Tongue (tissue), 2 donors: ENCODE data around the gene ARHGAP12. TPM values are rescaled to one million over a fixed set of nuclear protein-coding genes. Genes with fewer than 3 reads are reported as not detected.
A peak's percentile ranks its signal among the peaks of the same experiment; 100 is the strongest.

Experiments
- DNase-seq: peaks from one replicate; pipeline ENCODE4 v3.0.0-alpha.2; 2015
- total RNA-seq: library from RNA; depleted of rRNA; stranded (reverse); fragments of >200 nt; gene quantifications from one replicate; pipeline ENCODE4 v1.2.3, GENCODE V29; 2014

The ARHGAP12 gene
- total RNA-seq, 1 donor from 2014 or later: 62.6 TPM

DNA sequence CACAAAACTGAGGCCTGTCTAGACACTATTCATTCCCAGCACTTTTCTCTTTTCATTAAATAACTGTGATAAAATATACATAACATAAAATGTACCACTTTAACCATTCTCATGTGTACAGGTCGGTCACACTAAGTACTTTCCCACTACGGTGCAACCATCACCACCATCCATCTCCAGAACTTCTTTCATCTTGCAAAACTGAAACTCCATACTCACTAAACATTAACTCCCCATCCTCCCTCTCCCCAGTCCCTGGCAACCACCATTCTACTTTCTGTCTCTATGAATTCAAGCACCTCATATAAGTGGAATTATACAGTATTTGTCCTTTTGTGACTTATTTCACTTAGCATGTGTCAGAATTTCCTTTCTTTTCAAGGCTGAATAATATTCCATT is 53.0 kb downstream of the ARHGAP12 start:
- no peak for DNase-seq

DNA sequence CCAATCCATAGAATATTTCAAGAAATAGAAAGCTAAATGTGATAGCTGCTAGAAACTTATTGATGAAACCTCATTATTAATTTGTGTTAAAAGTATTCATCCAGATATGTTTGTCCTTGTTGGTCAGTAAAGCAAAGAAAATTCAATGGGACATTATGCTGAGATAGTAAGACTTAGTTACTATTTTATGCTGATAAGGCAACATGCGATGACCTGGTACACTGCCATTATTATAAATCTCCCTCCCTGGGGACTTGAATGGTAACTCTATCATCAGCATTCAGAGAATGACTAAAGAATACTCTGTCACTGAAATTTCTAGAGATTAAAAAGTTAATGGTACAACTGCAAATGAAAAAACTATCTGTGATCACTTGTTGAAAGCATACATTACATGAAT is 54.9 kb downstream of the ARHGAP12 start:
- no peak for DNase-seq

DNA sequence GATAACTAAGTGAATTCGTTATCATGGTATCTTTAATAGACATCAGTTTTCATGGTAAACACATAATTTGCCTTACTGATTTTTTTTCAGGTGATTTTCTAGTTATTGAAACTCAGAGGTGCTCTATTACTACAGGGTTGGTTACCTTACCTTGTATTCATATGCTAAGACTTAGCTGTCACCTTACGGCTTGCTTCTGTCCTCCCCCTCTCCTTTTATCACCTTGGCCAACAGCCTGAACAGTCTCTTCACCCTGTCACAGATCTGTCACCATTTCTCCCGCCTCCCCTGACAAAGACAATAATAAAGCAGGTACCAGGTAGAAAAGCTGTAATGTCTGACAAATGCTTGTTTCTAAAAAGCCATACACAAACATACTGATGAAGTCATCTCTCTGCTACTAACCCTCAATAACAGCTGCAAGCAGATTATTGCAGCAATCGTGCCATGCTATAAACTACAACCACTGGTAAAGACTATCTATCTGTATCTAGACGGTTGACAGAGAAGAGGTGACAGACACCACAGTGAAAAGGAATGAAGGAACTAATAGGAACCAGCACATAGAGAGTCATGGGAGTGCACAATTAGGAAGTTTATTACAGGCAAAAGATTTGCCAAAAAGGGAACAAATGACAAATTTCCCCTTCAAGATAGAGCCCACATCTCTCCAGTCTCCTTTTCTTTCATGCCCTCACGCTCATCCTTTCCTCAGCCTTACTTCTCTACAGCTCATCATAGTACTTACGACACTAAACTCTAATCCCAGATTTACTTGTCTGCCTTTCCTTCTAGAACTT is 57.2 kb downstream of the ARHGAP12 start:
- DNase-seq: peak; percentile 22

GRCh38 chr10:31867646-31868045 is 61.0 kb downstream of the ARHGAP12 start:
- DNase-seq: no peak

GRCh38 chr10:31866118-31866670 is 62.4 kb downstream of the ARHGAP12 start:
- DNase-seq: no peak

- DNase-seq: no peak
These were observed 63.7 kb downstream of the ARHGAP12 start for GRCh38 chr10:31864834-31865518.

GRCh38 chr10:31855033-31855432 is 73.6 kb downstream of the ARHGAP12 start:
- no peak for DNase-seq

- DNase-seq: no peak
These were observed 75.0 kb downstream of the ARHGAP12 start for GRCh38 chr10:31853629-31854028.

GRCh38 chr10:31851216-31851615 is 77.4 kb downstream of the ARHGAP12 start:
- DNase-seq: no peak

DNA sequence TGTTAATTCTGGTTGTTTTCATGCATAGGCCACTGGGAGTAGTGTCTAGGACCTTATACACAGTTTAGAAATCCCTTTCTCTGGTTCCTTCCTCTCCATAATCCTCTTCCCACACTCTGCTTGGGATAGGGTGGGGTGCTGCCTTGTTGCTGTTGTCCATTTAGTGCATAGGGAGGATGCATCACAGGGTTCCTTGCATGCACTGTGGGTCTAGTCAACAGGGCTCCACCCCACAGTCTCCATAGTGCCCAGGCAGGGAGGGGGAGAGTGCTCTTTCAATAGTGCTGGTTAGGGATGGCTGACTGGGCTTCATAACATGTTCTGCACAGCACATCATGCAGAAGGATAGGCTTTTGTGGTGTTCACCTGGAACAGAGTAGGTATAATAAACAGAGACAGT is 81.1 kb downstream of the ARHGAP12 start:
- no peak for DNase-seq

- DNase-seq: no peak
These were observed 89.9 kb downstream of the ARHGAP12 start for GRCh38 chr10:31838709-31839108.

GRCh38 chr10:31838065-31838464 is 90.6 kb downstream of the ARHGAP12 start:
- DNase-seq: no peak

DNA sequence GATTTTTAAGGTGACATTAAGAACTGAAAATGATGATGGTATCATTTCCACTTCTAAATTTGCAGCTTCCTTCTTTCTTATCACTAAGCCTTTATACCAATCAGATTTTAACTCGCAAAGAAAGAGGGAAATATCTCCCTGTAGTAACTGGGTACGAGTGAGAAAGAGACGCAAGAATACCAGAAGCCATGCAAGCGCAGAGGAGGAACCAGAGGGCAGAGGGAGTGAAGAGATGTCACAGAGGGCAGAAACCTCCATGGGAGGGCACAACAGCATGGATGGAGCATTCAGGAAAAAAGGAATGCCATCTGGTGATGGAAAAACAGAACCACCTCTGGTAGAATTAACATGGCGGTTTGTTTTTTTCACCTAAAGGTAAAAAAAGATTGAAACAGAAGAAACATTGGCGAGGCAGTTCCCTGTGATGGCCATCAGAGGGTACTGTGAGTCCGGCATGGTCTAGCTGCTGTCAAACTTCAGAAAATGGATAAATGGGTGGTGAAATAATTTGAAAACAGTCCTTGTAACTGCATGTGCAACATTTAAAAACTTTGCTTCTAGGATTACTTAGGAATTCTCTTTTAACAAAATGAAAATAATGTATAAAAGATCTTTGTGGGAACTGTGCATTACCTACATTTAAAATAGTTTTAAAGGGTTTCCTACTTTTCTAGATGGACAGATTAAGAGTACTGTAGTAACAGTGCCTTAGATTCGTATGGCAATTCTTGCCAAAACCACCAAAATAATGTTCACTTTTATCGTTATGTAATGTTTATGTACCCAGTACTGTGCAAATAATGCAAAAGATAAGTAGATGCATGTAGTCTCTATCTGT is 91.8 kb downstream of the ARHGAP12 start:
- DNase-seq: peak; percentile 15

- DNase-seq: no peak
These were observed 94.9 kb downstream of the ARHGAP12 start for GRCh38 chr10:31833753-31834152.

DNA sequence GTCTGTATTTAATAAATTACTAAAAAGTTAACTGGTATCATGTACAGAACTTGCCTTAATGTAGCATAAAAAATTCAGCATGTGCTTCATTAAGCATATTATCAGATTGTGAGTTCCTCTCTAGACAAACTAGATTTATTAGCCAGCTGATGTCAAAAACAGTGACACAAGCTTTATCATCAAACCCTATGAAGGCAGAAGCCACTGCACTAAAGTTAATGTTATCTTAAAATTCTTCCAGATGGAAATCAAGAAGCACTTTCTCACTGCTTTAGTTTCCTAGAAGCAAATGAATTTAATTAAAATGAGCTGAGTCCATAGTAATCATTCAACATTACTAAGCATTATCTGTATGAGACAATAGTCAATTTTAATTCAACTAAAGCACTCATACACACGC is 96.4 kb downstream of the ARHGAP12 start:
- DNase-seq: no peak

DNA sequence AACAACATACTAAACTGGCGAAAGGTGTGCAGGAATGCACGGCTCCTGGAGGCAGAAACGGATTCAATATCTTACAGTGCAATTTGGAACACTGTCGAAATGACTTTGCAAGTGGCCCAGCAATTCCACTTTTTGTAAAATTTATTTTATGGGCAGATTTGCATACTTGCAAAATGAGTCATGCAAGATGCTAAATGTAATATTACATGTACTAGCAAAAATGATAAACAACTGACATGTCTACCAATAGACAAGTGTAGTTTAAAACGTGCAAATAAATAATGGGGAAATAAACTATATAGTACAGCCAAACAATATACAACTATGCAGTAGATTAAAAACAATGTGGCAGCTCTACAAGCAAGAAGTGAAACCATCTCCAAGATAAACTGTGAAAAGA is 97.7 kb downstream of the ARHGAP12 start:
- DNase-seq: no peak

DNA sequence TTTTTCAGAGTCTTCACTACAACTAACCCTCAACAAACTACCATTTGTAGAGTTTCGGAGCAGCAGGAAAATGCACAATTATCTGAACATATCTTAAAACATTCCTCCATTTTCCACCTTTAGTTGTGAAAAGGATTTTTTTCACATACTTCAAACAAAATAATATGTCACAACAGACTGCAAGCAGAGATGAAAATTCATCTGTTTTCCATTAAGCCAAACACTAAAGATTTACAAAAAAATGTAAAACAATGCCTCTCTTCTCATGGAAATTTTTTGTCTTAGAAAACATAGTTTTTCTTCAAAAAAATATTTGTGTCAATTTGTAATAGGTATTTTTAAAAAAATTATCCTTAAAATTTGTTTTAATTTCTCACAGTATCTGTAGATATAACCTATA is 98.9 kb downstream of the ARHGAP12 start:
- no peak for DNase-seq

DNA sequence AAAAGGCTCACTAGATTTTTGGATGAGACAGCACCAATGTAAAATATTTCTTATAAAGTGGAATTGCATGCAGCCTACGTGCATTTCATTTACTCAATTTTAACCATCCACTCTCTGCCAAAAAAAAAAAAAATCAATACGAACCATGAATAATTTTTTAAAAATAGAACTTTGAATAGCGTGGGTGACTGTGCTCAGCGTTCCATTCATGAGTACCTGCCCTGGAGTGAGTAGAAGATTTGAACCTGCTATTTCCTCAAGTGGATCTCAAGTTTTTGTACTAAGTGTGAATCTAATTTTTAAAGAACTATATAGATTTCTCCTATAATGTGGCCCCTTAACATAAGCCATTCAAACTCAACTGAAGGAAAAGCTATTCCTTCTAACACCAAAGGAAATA is 105.3 kb downstream of the ARHGAP12 start:
- DNase-seq: no peak

DNA sequence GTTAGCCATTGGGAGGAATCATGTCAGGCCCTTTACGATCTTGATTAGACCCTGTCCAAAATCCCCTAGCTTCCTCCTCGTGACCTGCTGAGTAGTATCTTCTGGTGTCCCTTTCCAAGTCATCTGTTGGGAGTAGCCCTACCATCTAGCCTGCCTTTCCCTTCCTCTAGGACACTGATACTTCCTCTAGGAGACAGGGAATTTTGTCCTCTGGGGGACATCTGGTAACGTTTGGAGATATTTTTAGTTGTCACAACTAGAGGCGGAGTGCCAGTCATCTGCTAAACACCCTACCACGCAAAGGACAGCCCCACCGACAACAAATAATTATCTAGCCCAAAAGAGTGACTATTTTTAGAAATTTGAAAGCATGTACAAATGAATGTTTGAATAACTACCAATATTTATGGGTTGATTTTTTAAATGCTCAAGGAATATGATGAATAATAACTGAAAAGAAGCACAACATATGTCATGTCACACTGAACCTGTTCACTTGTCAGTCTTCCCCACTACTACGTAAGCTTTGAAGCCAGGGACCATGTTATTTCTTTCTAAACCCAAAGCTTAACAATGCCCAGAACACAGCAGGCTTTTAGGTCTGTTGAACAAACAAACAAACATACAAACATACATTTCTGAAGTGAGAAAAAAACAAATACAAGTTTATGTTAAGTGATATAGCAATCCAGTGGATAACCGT is 105.9 kb downstream of the ARHGAP12 start:
- DNase-seq: peak; percentile 38

DNA sequence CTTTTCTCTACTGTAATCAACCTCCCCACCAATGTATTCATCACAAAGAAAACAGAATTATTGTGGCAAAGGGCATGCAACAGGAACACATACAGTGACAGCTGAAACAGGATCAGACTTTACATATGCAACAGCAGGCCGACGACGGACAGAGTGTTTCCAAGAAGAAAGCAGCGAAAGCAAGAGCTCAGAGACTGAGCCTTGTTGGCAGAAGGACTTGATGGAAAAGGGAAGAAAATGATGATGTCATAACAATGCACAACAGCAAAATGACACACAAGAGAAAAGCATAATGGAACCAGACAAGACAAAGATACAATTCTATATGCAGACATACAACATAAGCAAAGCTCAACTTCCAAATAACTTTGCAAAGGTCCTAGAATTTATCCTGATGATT is 106.5 kb downstream of the ARHGAP12 start:
- peak; percentile 74 for DNase-seq

GRCh38 chr10:31820778-31821369 is 107.8 kb downstream of the ARHGAP12 start:
- peak; percentile 7 for DNase-seq

- DNase-seq: no peak
These were observed 108.5 kb downstream of the ARHGAP12 start for GRCh38 chr10:31820096-31820495.
